Liver (tissue), 3 donors: Measurements from ENCODE around the gene VPS52.

Experiments used
- EGR1 ChIP-seq, 2 donors: IDR thresholded peaks; 2 replicates each; pipeline ENCODE4 v1.6.1; 2016 to 2018; ENCODE audit warnings: antibody characterized with exemption in 2 of 2, low read depth in 2 of 2
- FOXA1 ChIP-seq: IDR thresholded peaks from 2 replicates; pipeline ENCODE4 v1.6.1; 2016; ENCODE audit warnings: antibody characterized with exemption
- FOXA2 ChIP-seq: IDR thresholded peaks from 2 replicates; pipeline ENCODE4 v1.6.1; 2016; ENCODE audit warnings: antibody characterized with exemption
- JUND ChIP-seq, 2 donors: IDR thresholded peaks; 2 replicates each; pipeline ENCODE4 v1.6.1; 2016; ENCODE audit warnings: antibody characterized with exemption in 2 of 2
- RAD21 ChIP-seq, 2 donors: IDR thresholded peaks; 2 replicates each; pipeline ENCODE4 v1.6.1; 2016; ENCODE audit warnings: antibody characterized with exemption in 2 of 2, mild to moderate bottlenecking in 2 of 2
- SP1 ChIP-seq: IDR thresholded peaks from 2 replicates; pipeline ENCODE4 v1.6.1; 2018; ENCODE audit warnings: antibody characterized with exemption, mild to moderate bottlenecking
- TAF1 ChIP-seq: conservative IDR thresholded peaks from 2 replicates; pipeline ENCODE4 v1.6.1; 2016; ENCODE audit warnings: antibody characterized with exemption, mild to moderate bottlenecking
- YY1 ChIP-seq: IDR thresholded peaks from 2 replicates; pipeline ENCODE4 v1.6.1; 2016; ENCODE audit warnings: antibody characterized with exemption, mild to moderate bottlenecking
- TF ChIP-seq, protein P1 (sequence below): IDR thresholded peaks from 2 replicates; pipeline ENCODE4 v1.6.1; 2016; ENCODE audit warnings: antibody characterized with exemption
- TF ChIP-seq, protein P2 (sequence below): fragments of 150-350 bp; IDR thresholded peaks from 2 replicates; pipeline ENCODE4 v1.5.1; 2017; ENCODE audit warnings: improper control_type of control experiment, low read depth, low read length; ENCODE audit not compliant: missing input control
- TF ChIP-seq, protein P3 (sequence below): IDR thresholded peaks from 2 replicates; pipeline ENCODE4 v1.6.1; 2016; ENCODE audit warnings: antibody characterized with exemption
- TF ChIP-seq, protein P4 (sequence below): IDR thresholded peaks from 2 replicates; pipeline ENCODE4 v1.6.1; 2016; ENCODE audit warnings: antibody characterized with exemption, mild to moderate bottlenecking
- TF ChIP-seq, protein P5 (sequence below): IDR thresholded peaks from 2 replicates; pipeline ENCODE4 v1.6.1; 2016; ENCODE audit warnings: antibody characterized with exemption
- donor health status: healthy.
- donor health status: healthy.

DNA sequence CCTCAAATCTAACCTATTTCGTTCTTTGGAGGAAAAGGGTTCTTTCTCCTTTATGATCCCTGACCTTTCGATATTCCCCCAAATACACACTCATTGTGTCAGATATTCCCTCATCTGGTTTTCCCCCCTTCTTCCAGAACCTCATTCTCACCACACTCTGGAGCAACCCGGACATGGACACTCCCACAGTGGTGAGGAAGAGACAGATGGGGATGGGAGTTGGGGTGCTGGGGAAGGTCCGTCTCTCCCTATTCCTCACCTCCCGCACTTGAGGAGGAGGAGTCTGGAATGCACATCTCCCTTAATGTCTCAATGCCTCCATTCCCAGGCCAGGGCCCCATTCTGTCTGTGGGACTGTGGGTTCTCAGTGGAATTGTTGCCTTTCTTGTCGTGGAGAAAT is 69.7 kb downstream of the VPS52 start:
- TF ChIP-seq, protein P1, sequence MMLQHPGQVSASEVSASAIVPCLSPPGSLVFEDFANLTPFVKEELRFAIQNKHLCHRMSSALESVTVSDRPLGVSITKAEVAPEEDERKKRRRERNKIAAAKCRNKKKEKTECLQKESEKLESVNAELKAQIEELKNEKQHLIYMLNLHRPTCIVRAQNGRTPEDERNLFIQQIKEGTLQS, result no peak
- TF ChIP-seq, protein P2, sequence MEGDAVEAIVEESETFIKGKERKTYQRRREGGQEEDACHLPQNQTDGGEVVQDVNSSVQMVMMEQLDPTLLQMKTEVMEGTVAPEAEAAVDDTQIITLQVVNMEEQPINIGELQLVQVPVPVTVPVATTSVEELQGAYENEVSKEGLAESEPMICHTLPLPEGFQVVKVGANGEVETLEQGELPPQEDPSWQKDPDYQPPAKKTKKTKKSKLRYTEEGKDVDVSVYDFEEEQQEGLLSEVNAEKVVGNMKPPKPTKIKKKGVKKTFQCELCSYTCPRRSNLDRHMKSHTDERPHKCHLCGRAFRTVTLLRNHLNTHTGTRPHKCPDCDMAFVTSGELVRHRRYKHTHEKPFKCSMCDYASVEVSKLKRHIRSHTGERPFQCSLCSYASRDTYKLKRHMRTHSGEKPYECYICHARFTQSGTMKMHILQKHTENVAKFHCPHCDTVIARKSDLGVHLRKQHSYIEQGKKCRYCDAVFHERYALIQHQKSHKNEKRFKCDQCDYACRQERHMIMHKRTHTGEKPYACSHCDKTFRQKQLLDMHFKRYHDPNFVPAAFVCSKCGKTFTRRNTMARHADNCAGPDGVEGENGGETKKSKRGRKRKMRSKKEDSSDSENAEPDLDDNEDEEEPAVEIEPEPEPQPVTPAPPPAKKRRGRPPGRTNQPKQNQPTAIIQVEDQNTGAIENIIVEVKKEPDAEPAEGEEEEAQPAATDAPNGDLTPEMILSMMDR, result no peak
- TF ChIP-seq, protein P3, sequence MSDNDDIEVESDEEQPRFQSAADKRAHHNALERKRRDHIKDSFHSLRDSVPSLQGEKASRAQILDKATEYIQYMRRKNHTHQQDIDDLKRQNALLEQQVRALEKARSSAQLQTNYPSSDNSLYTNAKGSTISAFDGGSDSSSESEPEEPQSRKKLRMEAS, result no peak
- TF ChIP-seq, protein P4, sequence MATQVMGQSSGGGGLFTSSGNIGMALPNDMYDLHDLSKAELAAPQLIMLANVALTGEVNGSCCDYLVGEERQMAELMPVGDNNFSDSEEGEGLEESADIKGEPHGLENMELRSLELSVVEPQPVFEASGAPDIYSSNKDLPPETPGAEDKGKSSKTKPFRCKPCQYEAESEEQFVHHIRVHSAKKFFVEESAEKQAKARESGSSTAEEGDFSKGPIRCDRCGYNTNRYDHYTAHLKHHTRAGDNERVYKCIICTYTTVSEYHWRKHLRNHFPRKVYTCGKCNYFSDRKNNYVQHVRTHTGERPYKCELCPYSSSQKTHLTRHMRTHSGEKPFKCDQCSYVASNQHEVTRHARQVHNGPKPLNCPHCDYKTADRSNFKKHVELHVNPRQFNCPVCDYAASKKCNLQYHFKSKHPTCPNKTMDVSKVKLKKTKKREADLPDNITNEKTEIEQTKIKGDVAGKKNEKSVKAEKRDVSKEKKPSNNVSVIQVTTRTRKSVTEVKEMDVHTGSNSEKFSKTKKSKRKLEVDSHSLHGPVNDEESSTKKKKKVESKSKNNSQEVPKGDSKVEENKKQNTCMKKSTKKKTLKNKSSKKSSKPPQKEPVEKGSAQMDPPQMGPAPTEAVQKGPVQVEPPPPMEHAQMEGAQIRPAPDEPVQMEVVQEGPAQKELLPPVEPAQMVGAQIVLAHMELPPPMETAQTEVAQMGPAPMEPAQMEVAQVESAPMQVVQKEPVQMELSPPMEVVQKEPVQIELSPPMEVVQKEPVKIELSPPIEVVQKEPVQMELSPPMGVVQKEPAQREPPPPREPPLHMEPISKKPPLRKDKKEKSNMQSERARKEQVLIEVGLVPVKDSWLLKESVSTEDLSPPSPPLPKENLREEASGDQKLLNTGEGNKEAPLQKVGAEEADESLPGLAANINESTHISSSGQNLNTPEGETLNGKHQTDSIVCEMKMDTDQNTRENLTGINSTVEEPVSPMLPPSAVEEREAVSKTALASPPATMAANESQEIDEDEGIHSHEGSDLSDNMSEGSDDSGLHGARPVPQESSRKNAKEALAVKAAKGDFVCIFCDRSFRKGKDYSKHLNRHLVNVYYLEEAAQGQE, result no peak
- no peak for TF ChIP-seq TAF1
- no peak for TF ChIP-seq YY1
- TF ChIP-seq JUND (IDR thresholded peaks at IDR 0.05), result no peak
- no peak for TF ChIP-seq RAD21 (IDR thresholded peaks at IDR 0.05)
- no peak for TF ChIP-seq FOXA1
- no peak for TF ChIP-seq FOXA2
- TF ChIP-seq, protein P5, sequence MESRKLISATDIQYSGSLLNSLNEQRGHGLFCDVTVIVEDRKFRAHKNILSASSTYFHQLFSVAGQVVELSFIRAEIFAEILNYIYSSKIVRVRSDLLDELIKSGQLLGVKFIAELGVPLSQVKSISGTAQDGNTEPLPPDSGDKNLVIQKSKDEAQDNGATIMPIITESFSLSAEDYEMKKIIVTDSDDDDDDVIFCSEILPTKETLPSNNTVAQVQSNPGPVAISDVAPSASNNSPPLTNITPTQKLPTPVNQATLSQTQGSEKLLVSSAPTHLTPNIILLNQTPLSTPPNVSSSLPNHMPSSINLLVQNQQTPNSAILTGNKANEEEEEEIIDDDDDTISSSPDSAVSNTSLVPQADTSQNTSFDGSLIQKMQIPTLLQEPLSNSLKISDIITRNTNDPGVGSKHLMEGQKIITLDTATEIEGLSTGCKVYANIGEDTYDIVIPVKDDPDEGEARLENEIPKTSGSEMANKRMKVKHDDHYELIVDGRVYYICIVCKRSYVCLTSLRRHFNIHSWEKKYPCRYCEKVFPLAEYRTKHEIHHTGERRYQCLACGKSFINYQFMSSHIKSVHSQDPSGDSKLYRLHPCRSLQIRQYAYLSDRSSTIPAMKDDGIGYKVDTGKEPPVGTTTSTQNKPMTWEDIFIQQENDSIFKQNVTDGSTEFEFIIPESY, result no peak
- no peak for TF ChIP-seq SP1
- no peak for TF ChIP-seq EGR1 (IDR thresholded peaks at IDR 0.05; ENCODE audit: low read depth in 2 of 2)
